H9 (cell line): Measurements from ENCODE around the gene XRCC6. TPM values are rescaled to one million over a fixed set of nuclear protein-coding genes. Genes with fewer than 3 reads are reported as not detected.

Experiments
- DNase-seq: peaks from one replicate; pipeline ENCODE4 v3.0.0-alpha.2; 2017
- H2AFZ ChIP-seq: one replicate; pipeline ENCODE4 v1.6.1; 2013; ENCODE audit warnings: mild to moderate bottlenecking, low read length, control low read depth, moderate library complexity
- H2AK5ac ChIP-seq: 2 replicates; pipeline ENCODE4 v1.6.1; 2013; ENCODE audit warnings: low read length, control low read depth, mixed read lengths; ENCODE audit not compliant: insufficient read length
- H2BK120ac ChIP-seq: one replicate; pipeline ENCODE4 v1.6.1; 2013; ENCODE audit warnings: low read depth, mild to moderate bottlenecking, low read length, control low read depth, inconsistent platforms; ENCODE audit not compliant: poor library complexity, severe bottlenecking
- H2BK12ac ChIP-seq: 2 replicates; pipeline ENCODE4 v1.6.1; 2013; ENCODE audit warnings: low read length, control low read depth, mixed read lengths, low read depth; ENCODE audit not compliant: insufficient read length
- H2BK15ac ChIP-seq: 2 replicates; pipeline ENCODE4 v1.6.1; 2013; ENCODE audit warnings: low read depth, low read length, control low read depth
- H2BK20ac ChIP-seq: one replicate; pipeline ENCODE4 v1.6.1; 2013; ENCODE audit warnings: low read depth, mild to moderate bottlenecking, low read length, control low read depth, inconsistent platforms; ENCODE audit not compliant: poor library complexity, severe bottlenecking
- H2BK5ac ChIP-seq: 2 replicates; pipeline ENCODE4 v1.6.1; 2013; ENCODE audit warnings: low read length, control low read depth, mixed read lengths; ENCODE audit not compliant: insufficient read length
- H3K14ac ChIP-seq: 2 replicates; pipeline ENCODE4 v1.6.1; 2013; ENCODE audit warnings: low read length, control low read depth; ENCODE audit not compliant: insufficient read depth
- H3K18ac ChIP-seq: 2 replicates; pipeline ENCODE4 v1.6.1; 2013; ENCODE audit warnings: low read depth, mild to moderate bottlenecking, mixed read lengths, low read length, control low read depth; ENCODE audit not compliant: insufficient read length
- H3K23ac ChIP-seq: 2 replicates; pipeline ENCODE4 v1.6.1; 2013; ENCODE audit warnings: low read length, control low read depth, mixed read lengths, low read depth; ENCODE audit not compliant: insufficient read length
- H3K23me2 ChIP-seq: 2 replicates; pipeline ENCODE4 v1.6.1; 2013; ENCODE audit warnings: low read depth, mild to moderate bottlenecking, mixed read lengths, low read length, control low read depth; ENCODE audit not compliant: insufficient read length, poor library complexity, severe bottlenecking
- H3K27ac ChIP-seq: 2 replicates; pipeline ENCODE4 v1.5.1; 2013; ENCODE audit warnings: low read length, control low read depth, mixed read lengths, low read depth; ENCODE audit not compliant: insufficient read length
- H3K27me3 ChIP-seq: 2 replicates; pipeline ENCODE4 v1.6.1; 2013; ENCODE audit warnings: low read length, control low read depth, inconsistent platforms; ENCODE audit not compliant: insufficient read depth
- H3K4ac ChIP-seq: 2 replicates; pipeline ENCODE4 v1.6.1; 2013; ENCODE audit warnings: low read depth, mild to moderate bottlenecking, control low read depth, inconsistent platforms, low read length, moderate library complexity
- H3K4me1 ChIP-seq: 2 replicates; pipeline ENCODE4 v1.6.1; 2013; ENCODE audit warnings: low read length, control low read depth, inconsistent platforms; ENCODE audit not compliant: insufficient read depth
- H3K4me2 ChIP-seq: 2 replicates; pipeline ENCODE4 v1.6.1; 2013; ENCODE audit warnings: low read length, control low read depth, mixed read lengths; ENCODE audit not compliant: insufficient read length, insufficient read depth
- H3K56ac ChIP-seq: 2 replicates; pipeline ENCODE4 v1.6.1; 2013; ENCODE audit warnings: low read depth, mild to moderate bottlenecking, mixed read lengths, low read length, control low read depth; ENCODE audit not compliant: insufficient read length
- H3K79me1 ChIP-seq: 2 replicates; pipeline ENCODE4 v1.6.1; 2013; ENCODE audit warnings: low read depth, mild to moderate bottlenecking, moderate library complexity, low read length, control low read depth, inconsistent platforms; ENCODE audit not compliant: insufficient read depth, poor library complexity, severe bottlenecking
- H3K79me2 ChIP-seq: 2 replicates; pipeline ENCODE4 v1.6.1; 2013; ENCODE audit warnings: low read length, control low read depth, inconsistent platforms; ENCODE audit not compliant: insufficient read depth
- H3K9ac ChIP-seq: 2 replicates; pipeline ENCODE4 v1.6.1; 2013; ENCODE audit warnings: low read length, control low read depth, mixed read lengths; ENCODE audit not compliant: insufficient read length; ENCODE audit errors: extremely low read depth
- H3K9me3 ChIP-seq: one replicate; pipeline ENCODE4 v1.6.1; 2013; ENCODE audit warnings: low read depth, low read length, inconsistent platforms; ENCODE audit not compliant: control insufficient read depth
- H3T11ph ChIP-seq: one replicate; pipeline ENCODE4 v1.6.1; 2013; ENCODE audit warnings: mild to moderate bottlenecking, low read length, control low read depth, inconsistent platforms
- H4K20me1 ChIP-seq: one replicate; pipeline ENCODE4 v1.6.1; 2013; ENCODE audit not compliant: control insufficient read depth, insufficient read length, insufficient read depth
- H4K5ac ChIP-seq: 2 replicates; pipeline ENCODE4 v1.6.1; 2013; ENCODE audit warnings: low read depth, mild to moderate bottlenecking, mixed read lengths, low read length, control low read depth; ENCODE audit not compliant: insufficient read length
- H4K8ac ChIP-seq: replicated peaks from 2 replicates; pipeline ENCODE4 v1.6.1; 2013; ENCODE audit warnings: low read length, control low read depth, mixed read lengths, low read depth; ENCODE audit not compliant: insufficient read length
- H4K91ac ChIP-seq: 2 replicates; pipeline ENCODE4 v1.6.1; 2013; ENCODE audit warnings: low read depth, mild to moderate bottlenecking, moderate library complexity, mixed read lengths, low read length, control low read depth; ENCODE audit not compliant: insufficient read length
- H3K27ac Mint-ChIP-seq, 3 experiments: 2 replicates in 2 of 3; 3 replicates in 1 of 3; pipeline ENCODE4 v1.8.0; 2020 to 2021; ENCODE audit warnings: mixed read lengths in 3 of 3, mild to moderate bottlenecking in 1 of 3, moderate library complexity in 1 of 3
- H3K27me3 Mint-ChIP-seq: 2 replicates; pipeline ENCODE4 v1.8.0; 2021; ENCODE audit warnings: low read depth, mild to moderate bottlenecking, moderate library complexity, mixed read lengths
- H3K36me3 Mint-ChIP-seq, 3 experiments: 2 replicates in 2 of 3; 3 replicates in 1 of 3; pipeline ENCODE4 v1.8.0; 2020 to 2021; ENCODE audit warnings: low read depth in 3 of 3, mixed read lengths in 3 of 3; ENCODE audit not compliant: insufficient read depth in 1 of 3
- H3K4me1 Mint-ChIP-seq, 2 experiments: 2 replicates each; pipeline ENCODE4 v1.8.0; 2020; ENCODE audit warnings: mixed read lengths in 2 of 2
- H3K4me3 Mint-ChIP-seq, 2 experiments: 2 replicates in 1 of 2; 3 replicates in 1 of 2; pipeline ENCODE4 v1.8.0; 2020 to 2021; ENCODE audit warnings: mild to moderate bottlenecking in 2 of 2, mixed read lengths in 2 of 2, moderate library complexity in 1 of 2
- H3K9me3 Mint-ChIP-seq, 2 experiments: 2 replicates in 1 of 2; 3 replicates in 1 of 2; pipeline ENCODE4 v1.8.0; 2020; ENCODE audit warnings: mild to moderate bottlenecking in 2 of 2, mixed read lengths in 2 of 2, moderate library complexity in 1 of 2
- CTCF ChIP-seq: fragments of 200-600 bp; sonication (generic); conservative IDR thresholded peaks from 3 replicates; pipeline ENCODE4 v1.8.0; 2021; ENCODE audit warnings: antibody characterized with exemption, mild to moderate bottlenecking
- whole genome bisulfite sequencing: extraction: QIAGEN DNeasy Blood & Tissue Kit; methylation state at CpG from one replicate; pipeline ENCODE4 v1.1.7; 2013; ENCODE audit warnings: missing lambda C conversion rate, low lambda C conversion rate, mixed read lengths; ENCODE audit not compliant: insufficient read length; ENCODE audit errors: extremely low coverage; 5-methylcytosine and 5-hydroxymethylcytosine counted together
- total RNA-seq: library from RNA; stranded (reverse); gene quantifications from 2 replicates; pipeline ENCODE4 v1.2.1, GENCODE V29; 2021

XRCC6 gene
- total RNA-seq, 1 experiment from 2014 or later: 461 TPM

- WGBS: no CpG with 5 or more reads among the region's 1 CpG
Observed at GRCh38 chr22:41650229-41650628, 29.1 kb downstream of the XRCC6 start.

More at GRCh38 chr22:41650229-41650628, 29.1 kb downstream of the XRCC6 start:
- H3K9ac ChIP-seq: no peak overlapping the region
- H3K36me3 Mint-ChIP-seq: peaks cover 40 to 86% (median 82%) of the 10 kb centered on the region in 3 experiments; a peak in 6 of 7 replicates
- H3K18ac ChIP-seq: no peak overlapping the region
- H3K4me1 Mint-ChIP-seq: no peaks in the 10 kb centered on the region
- H4K91ac ChIP-seq: no peak overlapping the region
- no peaks in the 10 kb centered on the region for H3K79me1 ChIP-seq
- H3K56ac ChIP-seq: no peak overlapping the region
- H2BK120ac ChIP-seq: no peak overlapping the region
- no peak overlapping the region for H2BK5ac ChIP-seq
- no peak overlapping the region for H3K27ac ChIP-seq
- H3K4me1 ChIP-seq: no peaks in the 10 kb centered on the region
- no peak overlapping the region for H3K4me3 Mint-ChIP-seq
- no peak overlapping the region for H3K4me2 ChIP-seq
- no peak for TF ChIP-seq CTCF
- H2BK20ac ChIP-seq: no peak overlapping the region
- no peak overlapping the region for H3T11ph ChIP-seq
- H3K27ac Mint-ChIP-seq: no peak overlapping the region; a peak in 1 of 7 replicates
- no peak overlapping the region for H2AK5ac ChIP-seq
- H4K8ac ChIP-seq: no peak overlapping the region
- H3K27me3 ChIP-seq: no peaks in the 10 kb centered on the region
- no peak overlapping the region for H2BK12ac ChIP-seq
- H2BK15ac ChIP-seq: no peak overlapping the region
- H3K9me3 ChIP-seq: no peaks in the 10 kb centered on the region
- no peak overlapping the region for H3K4ac ChIP-seq
- H4K20me1 ChIP-seq: no peaks in the 10 kb centered on the region
- H4K5ac ChIP-seq: no peak overlapping the region
- no peaks in the 10 kb centered on the region for H3K9me3 Mint-ChIP-seq
- no peaks in the 10 kb centered on the region for H3K79me2 ChIP-seq
- no peak for DNase-seq
- H2AFZ ChIP-seq: no peak overlapping the region
- no peak overlapping the region for H3K23ac ChIP-seq
- H3K27me3 Mint-ChIP-seq: no peaks in the 10 kb centered on the region
- H3K23me2 ChIP-seq: no peaks in the 10 kb centered on the region
- H3K14ac ChIP-seq: no peak overlapping the region
